Thoracic aorta (tissue), 2 donors: Measurements from ENCODE around the gene GLT6D1. TPM values are rescaled to one million over a fixed set of nuclear protein-coding genes. Genes with fewer than 3 reads are reported as not detected.
"Not testable (repeated sequence)": the region's sequence is repeated elsewhere in the genome, so short reads cannot be mapped to it uniquely, and the experiment has no call there.

Experiments
- ATAC-seq: fragments of 150-250 bp; one replicate; pipeline ENCODE4 v1.8.0; 2017; ENCODE audit warnings: low read depth; ENCODE audit not compliant: insufficient number of reproducible peaks, low FRiP score
- DNase-seq: peaks from one replicate; pipeline ENCODE4 v3.0.0-alpha.2; 2020; ENCODE audit warnings: low spot score
- H3K27ac ChIP-seq, 2 donors: fragments of 200-600 bp; sonication (generic); 1 replicate in 1 of 2; 2 replicates in 1 of 2; pipeline ENCODE4 v1.5.1; 2016; ENCODE audit warnings: mild to moderate bottlenecking in 2 of 2, moderate library complexity in 2 of 2
- H3K27me3 ChIP-seq: fragments of 200-600 bp; sonication (generic); replicated peaks from 2 replicates; pipeline ENCODE4 v1.6.0; 2016; ENCODE audit warnings: mild to moderate bottlenecking; ENCODE audit not compliant: insufficient read depth
- H3K36me3 ChIP-seq: fragments of 200-600 bp; sonication (generic); one replicate; pipeline ENCODE4 v1.5.1; 2016
- H3K4me1 ChIP-seq, 2 donors: fragments of 200-600 bp; sonication (generic); 1 replicate in 1 of 2; 2 replicates in 1 of 2; pipeline versions ENCODE4 v1.5.1 to v1.6.0; 2016; ENCODE audit warnings: low read depth in 2 of 2, mild to moderate bottlenecking in 1 of 2; ENCODE audit not compliant: control insufficient read depth in 1 of 2
- H3K4me3 ChIP-seq: fragments of 200-600 bp; sonication (generic); 2 replicates; pipeline ENCODE4 v1.5.1; 2016; ENCODE audit warnings: mild to moderate bottlenecking
- H3K9me3 ChIP-seq: fragments of 200-600 bp; sonication (generic); 2 replicates; pipeline ENCODE4 v1.5.1; 2016
- CTCF ChIP-seq: fragments of 200-600 bp; sonication (generic); IDR thresholded peaks from one replicate; pipeline ENCODE4 v1.5.1; 2019; ENCODE audit warnings: antibody characterized with exemption
- total RNA-seq, 2 donors: library from RNA; depleted of rRNA; stranded (reverse); fragments of >200 nt; gene quantifications; one replicate each; pipeline versions ENCODE4 v1.1.0 to v1.2.3, GENCODE V29; 2016

GLT6D1 gene
- total RNA-seq, 2 donors from 2014 or later, result not detected

- Histone ChIP-seq H3K27me3 (no peaks in the 10 kb centered on the region), H3K4me1 (no peaks in the 10 kb centered on the region), H3K4me3 (no peak overlapping the region), H3K9me3 (no peaks in the 10 kb centered on the region), H3K36me3 (no peaks in the 10 kb centered on the region), H3K27ac (no peak overlapping the region)
- no peak for TF ChIP-seq CTCF
- no peak for DNase-seq
- ATAC-seq, result no peak
Measured at GRCh38 chr9:135674977-135675376, 35.6 kb upstream of the GLT6D1 start.

- H3K4me1 ChIP-seq, result no peaks in the 10 kb centered on the region
- no peak for TF ChIP-seq CTCF
- H3K9me3 ChIP-seq, result no peaks in the 10 kb centered on the region
- DNase-seq (no peak), ATAC-seq (no peak)
- H3K4me3 ChIP-seq, result no peak overlapping the region
- no peaks in the 10 kb centered on the region for H3K27me3 ChIP-seq
- no peaks in the 10 kb centered on the region for H3K36me3 ChIP-seq
- H3K27ac ChIP-seq, result no peak overlapping the region
Measured at GRCh38 chr9:135673941-135674340, 34.6 kb upstream of the GLT6D1 start.

DNA sequence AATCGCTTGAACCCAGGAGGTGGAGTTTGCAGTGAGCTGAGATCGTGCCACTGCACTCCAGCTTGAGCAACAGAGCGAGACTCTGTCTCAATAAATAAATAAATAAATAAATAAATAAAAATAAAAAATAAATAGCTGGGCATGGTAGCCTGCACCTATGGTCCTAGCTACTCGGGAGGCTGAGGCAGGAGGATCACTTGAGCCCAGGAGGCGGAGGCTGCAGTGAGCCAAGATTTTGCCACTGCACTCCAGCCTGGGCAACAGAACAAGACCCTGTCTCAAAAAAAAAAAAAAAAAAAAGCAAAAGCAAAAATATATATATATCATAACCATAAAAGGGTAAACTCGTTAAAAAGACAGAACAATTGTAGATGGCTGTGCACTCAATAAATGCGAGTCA, 33.4 kb upstream of the GLT6D1 start:
- H3K27me3 ChIP-seq, H3K27ac ChIP-seq, H3K4me1 ChIP-seq, H3K9me3 ChIP-seq, H3K36me3 ChIP-seq, H3K4me3 ChIP-seq, DNase-seq, ATAC-seq: not testable (repeated sequence)

DNA sequence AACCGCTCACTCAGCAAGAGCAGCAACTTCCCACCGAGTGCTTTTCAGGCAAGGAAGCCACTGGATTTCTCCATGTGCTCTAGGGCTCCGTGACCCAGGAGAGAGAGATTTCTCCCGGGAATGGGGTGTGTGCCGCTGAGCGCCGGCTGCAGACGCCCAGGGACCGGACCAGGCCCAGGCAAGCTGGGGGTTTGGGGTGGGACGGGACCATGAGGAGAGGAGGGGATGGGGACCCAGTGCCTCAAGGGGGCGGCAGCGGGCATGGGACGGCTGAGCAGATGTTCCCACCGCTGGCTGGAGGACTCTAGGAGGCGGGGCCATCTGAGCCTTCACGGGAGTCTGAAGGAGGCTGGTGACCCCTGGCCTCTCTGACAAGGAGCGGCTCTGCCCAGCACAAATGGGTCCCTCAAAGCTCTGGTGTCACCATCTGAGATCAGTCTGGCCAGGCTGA, 32.3 kb upstream of the GLT6D1 start:
- Histone ChIP-seq H3K9me3 (no peaks in the 10 kb centered on the region), H3K27ac (no peak overlapping the region), H3K27me3 (no peaks in the 10 kb centered on the region), H3K4me1 (no peaks in the 10 kb centered on the region), H3K36me3 (no peaks in the 10 kb centered on the region), H3K4me3 (no peak overlapping the region)
- ATAC-seq (no peak), DNase-seq (no peak)
- TF ChIP-seq CTCF, result no peak

DNA sequence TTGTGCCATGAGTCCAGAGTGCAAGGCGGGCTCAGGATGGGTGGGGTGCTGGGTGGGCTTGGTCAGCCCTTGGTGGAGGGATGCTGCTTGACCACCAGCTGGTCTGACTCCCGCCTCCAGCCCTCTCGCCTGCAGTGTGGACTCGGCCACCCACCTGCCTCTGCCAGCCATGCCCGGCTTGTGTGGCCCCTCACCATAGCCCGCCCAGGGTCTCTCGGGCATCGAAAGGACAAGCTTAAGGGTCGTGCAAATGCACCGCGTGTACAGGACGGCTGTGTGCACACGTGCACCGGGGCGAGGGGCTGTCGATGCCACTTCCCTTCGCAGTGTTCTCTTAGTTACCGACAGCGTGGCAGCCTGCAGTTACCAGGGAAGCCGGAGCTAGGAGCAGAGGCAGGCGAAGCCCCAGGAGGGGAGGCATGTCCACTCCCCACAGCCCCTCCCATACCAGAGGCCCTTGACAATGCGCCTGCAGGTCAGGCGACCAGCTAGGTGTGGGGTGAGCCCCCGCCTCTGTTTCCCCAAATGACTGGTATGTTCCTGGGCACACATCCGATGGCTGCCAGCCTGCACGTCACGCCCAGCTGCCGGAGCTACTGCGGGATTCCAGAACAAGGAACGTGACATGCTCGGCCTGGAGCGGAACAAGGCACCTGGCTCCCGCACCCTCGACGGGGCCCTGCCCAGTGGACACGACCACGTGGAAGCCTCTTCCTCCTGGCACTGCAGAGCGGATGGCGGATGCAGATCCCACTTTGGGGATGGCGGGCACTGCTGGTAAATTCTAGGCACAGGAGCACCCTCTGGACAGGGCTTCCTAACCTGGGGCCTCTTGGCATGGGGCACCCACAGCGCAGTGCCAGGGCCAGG, 31.6 kb upstream of the GLT6D1 start:
- H3K27me3 ChIP-seq, result no peaks in the 10 kb centered on the region
- TF ChIP-seq CTCF, result no peak
- no peak overlapping the region for H3K4me3 ChIP-seq
- H3K27ac ChIP-seq, result no peak overlapping the region
- H3K4me1 ChIP-seq, result no peaks in the 10 kb centered on the region
- no peak for ATAC-seq
- H3K9me3 ChIP-seq, result no peaks in the 10 kb centered on the region
- H3K36me3 ChIP-seq, result no peaks in the 10 kb centered on the region
- no peak for DNase-seq
